ENCODE measurements around the gene EXD3. TPM values are rescaled to one million over a fixed set of nuclear protein-coding genes. Genes with fewer than 3 reads are reported as not detected.
A peak's percentile ranks its signal among the peaks of the same experiment; 100 is the strongest.

Gene EXD3
- polyA plus RNA-seq, 1 of the 3 experiments (the other 2 are of a cell fraction), result 11.5 TPM

- no peak for TF ChIP-seq POLR2AphosphoS5 (IDR thresholded peaks at IDR 0.05; ENCODE audit: low read depth, low read length)
- TF ChIP-seq, protein P1, sequence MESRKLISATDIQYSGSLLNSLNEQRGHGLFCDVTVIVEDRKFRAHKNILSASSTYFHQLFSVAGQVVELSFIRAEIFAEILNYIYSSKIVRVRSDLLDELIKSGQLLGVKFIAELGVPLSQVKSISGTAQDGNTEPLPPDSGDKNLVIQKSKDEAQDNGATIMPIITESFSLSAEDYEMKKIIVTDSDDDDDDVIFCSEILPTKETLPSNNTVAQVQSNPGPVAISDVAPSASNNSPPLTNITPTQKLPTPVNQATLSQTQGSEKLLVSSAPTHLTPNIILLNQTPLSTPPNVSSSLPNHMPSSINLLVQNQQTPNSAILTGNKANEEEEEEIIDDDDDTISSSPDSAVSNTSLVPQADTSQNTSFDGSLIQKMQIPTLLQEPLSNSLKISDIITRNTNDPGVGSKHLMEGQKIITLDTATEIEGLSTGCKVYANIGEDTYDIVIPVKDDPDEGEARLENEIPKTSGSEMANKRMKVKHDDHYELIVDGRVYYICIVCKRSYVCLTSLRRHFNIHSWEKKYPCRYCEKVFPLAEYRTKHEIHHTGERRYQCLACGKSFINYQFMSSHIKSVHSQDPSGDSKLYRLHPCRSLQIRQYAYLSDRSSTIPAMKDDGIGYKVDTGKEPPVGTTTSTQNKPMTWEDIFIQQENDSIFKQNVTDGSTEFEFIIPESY (IDR thresholded peaks at IDR 0.05; ENCODE audit: borderline replicate concordance, low read depth), result no peak
- no peak for TF ChIP-seq MEF2A (IDR thresholded peaks at IDR 0.05; ENCODE audit: borderline replicate concordance, low read depth)
These were observed 110.7 kb downstream of the EXD3 start (continued) for GRCh38 chr9:137311986-137312851.

DNA sequence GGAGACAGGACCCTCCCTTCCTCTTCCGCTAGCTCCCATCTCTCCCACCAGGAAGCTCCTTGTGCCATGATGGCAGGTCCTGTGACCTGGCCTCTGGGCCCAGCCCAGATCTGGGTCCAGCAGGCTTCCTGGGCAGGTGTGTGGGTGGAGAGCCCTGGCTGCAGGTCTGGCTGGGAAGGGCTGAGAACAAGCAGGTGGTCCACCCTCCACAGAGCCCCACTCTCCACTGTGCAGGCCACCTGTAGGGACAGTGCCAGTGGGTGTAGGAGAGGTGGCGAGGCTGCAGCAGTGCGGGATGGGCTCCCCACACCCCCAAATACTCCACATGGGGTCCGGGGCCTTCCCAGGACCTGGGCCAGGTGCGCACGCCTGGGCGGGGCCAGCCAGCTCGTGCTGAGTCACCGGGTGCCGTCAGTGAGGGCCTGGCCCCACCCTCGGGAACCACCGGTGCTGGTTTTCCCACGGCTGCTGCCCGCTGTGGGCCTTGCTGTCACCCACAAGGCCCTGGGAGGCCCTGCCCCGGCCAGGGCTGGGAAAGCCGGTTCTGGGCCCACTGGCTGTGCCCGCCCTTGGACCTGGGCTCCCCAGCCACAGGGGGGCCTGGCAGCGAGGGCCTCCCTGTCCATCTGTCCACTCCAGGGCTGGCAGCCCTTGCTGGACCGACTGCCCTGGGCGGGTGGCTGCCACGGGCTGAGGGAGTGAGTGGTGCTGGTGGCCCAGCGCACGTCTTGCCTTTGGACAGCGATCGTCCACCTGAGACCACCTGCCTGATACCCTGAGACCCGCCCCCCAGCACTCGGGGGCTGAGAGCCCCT lies 111.6 kb downstream of the EXD3 start:
- no peaks in the 10 kb centered on the region for H3F3A ChIP-seq (replicated peaks; ENCODE audit: insufficient read depth)
- DNase-seq, result peak; percentile 41
- no peaks in the 10 kb centered on the region for H3K9me3 ChIP-seq
- no peak overlapping the region for H2AFZ ChIP-seq (ENCODE audit: low read depth)
- H3K79me2 ChIP-seq (ENCODE audit: insufficient read depth), result no peaks in the 10 kb centered on the region
- H3K4me2 ChIP-seq, result no peak overlapping the region
- TF ChIP-seq REST (IDR thresholded peaks at IDR 0.05; ENCODE audit: low read depth, low read length), result no peak
- no peak for TF ChIP-seq RFX5 (IDR thresholded peaks at IDR 0.05; ENCODE audit: low read length)
- no peak for TF ChIP-seq SMC3 (IDR thresholded peaks at IDR 0.05; ENCODE audit: low read depth, low read length)
- no peak for TF ChIP-seq JUND (IDR thresholded peaks at IDR 0.05)
- TF ChIP-seq NFIC (IDR thresholded peaks at IDR 0.05; ENCODE audit: borderline replicate concordance), result no peak
- TF ChIP-seq, protein P2, sequence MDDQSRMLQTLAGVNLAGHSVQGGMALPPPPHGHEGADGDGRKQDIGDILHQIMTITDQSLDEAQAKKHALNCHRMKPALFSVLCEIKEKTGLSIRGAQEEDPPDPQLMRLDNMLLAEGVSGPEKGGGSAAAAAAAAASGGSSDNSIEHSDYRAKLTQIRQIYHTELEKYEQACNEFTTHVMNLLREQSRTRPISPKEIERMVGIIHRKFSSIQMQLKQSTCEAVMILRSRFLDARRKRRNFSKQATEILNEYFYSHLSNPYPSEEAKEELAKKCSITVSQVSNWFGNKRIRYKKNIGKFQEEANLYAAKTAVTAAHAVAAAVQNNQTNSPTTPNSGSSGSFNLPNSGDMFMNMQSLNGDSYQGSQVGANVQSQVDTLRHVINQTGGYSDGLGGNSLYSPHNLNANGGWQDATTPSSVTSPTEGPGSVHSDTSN (IDR thresholded peaks at IDR 0.05), result no peak
- TF ChIP-seq YY1 (IDR thresholded peaks at IDR 0.05; ENCODE audit: low read depth), result no peak
- TF ChIP-seq GABPA (IDR thresholded peaks at IDR 0.05; ENCODE audit: low read depth), result no peak
- H3K4me3 ChIP-seq (ENCODE audit: low read depth in 2 of 2, low read length in 1 of 2), result no peak overlapping the region
- H3K36me3 ChIP-seq (replicated peaks in 1 of 2; ENCODE audit: control insufficient read depth in 1 of 2, insufficient read depth in 2 of 2, low read length in 1 of 2), result no peaks in the 10 kb centered on the region
- 80% methylated on average over 22 of the region's 27 CpGs for WGBS (ENCODE audit: low lambda C conversion rate)
- no peak overlapping the region for H3K9ac ChIP-seq
- H3K4me1 ChIP-seq (ENCODE audit: control insufficient read depth in 1 of 2, insufficient read depth in 2 of 2, low read depth in 1 of 2, low read length in 1 of 2), result peaks cover 0 to 3% of the 10 kb centered on the region in 2 experiments; a peak in 1 of 4 replicates
- ChIA-PET CTCF (interaction anchor here (1.1 to 2.2 kb wide), 3 partner anchors 9 to 111 kb away, joined by 3 to 9 read pairs (median 4); partner anchors contain the start of genes EXD3 and NRARP), POLR2A (no interaction called here)
- H4K20me1 ChIP-seq (ENCODE audit: insufficient read depth), result no peaks in the 10 kb centered on the region
- no peaks in the 10 kb centered on the region for H3K9me2 ChIP-seq
- no peaks in the 10 kb centered on the region for H3K27me3 ChIP-seq (ENCODE audit: insufficient read depth)
- no peak overlapping the region for H3K27ac ChIP-seq (ENCODE audit: low read depth in 2 of 2, low read length in 1 of 2)

Measured in SK-N-SH (cell line).